GM18505 (cell line): ENCODE measurements around the gene GFAP.

Experiments used
- ATAC-seq: cut with Tn5 transposase; IDR thresholded peaks from one replicate; pipeline ENCODE4 v1.9.1; 2021; ENCODE audit not compliant: unreplicated experiment
- POLR2A ChIP-seq: IDR thresholded peaks from 4 replicates; pipeline ENCODE4 v1.6.1; 2011; ENCODE audit warnings: borderline replicate concordance; ENCODE audit not compliant: insufficient read depth, insufficient read length; ENCODE audit errors: extremely low read depth

GFAP gene

DNA sequence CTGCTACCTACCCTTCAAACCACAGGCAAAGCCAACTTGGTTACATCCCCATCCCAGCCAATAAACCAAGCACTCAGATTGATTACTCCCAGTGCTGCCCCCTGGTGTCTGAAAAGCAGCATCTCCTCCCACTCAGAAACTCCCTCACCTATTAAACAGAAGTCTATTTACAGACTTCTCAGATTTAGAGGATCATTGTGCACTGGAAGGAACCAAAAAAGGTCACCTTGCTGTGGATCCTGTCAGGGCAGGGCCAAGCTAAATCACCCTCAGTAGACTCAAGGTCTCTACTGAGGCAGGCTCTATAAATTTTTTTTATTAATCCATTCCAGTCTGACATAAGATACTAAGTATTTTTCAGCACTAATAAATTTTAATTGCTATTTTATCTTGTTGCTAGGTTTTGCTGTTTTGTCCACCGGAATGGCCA, 50.1 kb downstream of the GFAP start:
- no peak for ATAC-seq
- no peak for TF ChIP-seq POLR2A

DNA sequence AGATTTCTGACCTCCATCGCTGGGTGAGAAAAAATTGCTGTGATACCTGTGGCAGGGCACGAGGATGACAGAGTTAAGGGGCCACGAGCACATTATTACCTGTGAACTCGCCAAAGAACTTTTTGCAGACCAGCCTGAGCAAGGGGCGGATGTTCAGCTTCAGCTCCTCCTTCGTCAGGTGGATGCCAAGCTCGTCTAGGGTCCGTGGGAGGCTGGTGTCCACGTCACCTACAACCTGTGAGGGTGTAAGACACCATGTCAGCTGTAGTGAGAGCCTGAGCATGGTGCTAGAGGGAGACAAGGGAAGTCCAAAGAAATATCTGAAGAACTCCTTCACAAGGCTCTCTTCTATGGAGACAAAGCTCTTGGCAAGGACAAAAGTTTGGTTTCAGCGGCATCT, 50.5 kb downstream of the GFAP start:
- TF ChIP-seq POLR2A: no peak
- ATAC-seq: no peak

DNA sequence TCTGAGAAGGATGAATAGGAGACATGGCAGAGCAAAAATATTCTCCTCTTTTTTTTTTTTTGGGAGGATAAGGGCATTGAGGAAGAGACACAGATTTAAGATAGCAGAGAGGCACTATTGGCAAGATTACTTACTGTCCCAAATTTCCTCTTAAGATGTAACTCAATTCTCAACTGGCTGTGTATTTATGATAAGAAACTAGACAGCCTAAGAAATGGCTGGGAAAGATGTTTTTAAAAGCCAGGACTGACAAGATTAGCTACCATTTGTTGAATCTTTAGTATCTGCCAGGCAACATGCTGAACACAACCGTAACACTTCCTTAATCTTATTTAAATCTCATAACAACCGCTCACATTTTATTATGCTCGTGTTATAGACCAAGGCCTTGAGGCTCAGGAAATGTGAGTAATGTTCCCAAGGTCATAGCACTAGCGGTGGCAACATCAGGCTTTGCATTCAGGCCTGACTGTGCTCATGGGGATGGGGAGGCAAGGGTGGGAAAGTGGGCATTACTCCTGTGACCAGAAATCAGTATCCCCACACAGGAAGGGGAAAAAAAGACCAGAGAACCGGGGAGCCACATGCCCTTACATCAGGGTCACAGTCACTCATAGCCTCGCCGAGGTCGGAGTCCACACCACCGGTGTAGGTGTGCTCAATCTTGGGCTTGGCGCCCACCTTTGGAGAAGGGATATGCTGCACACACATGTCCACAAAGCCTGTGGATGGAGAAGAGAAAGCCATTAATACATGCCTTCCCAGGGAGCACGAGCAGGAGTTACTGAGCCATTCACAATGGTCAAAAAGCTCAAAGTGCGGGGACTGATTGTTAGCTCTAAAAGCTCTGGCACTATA, 52.0 kb downstream of the GFAP start:
- TF ChIP-seq POLR2A: no peak
- no peak for ATAC-seq

DNA sequence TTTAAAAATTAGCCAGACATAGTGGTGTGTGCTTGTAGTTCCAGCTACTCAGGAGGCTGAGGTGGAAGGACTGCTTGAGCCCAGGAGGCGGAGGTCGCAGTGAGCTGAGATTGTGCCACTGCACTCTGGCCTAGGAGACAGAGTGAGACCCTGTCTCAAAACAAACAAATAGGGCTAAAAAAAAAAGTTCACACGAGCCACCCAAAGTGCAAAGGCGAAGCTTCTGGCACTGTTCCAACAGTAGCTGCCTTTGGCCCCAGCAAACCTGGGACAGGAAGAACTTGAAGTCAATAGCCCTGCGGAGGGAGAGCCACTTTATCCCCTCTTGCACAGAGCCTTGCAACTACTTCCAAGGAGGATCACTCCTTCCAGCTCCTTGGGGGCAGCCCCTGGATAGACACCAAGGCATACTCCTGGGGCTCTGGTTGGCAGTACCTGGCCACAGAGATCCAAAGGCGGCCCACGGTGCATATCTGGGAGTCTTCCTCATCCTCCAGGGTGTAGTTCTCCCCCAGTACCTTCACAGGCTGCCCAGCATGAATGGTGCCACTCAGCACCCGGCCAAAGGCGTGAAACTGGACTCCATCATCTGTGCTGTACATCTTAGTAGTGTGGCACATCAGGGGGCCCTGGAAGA, 52.9 kb downstream of the GFAP start:
- no peak for TF ChIP-seq POLR2A
- ATAC-seq: no peak

DNA sequence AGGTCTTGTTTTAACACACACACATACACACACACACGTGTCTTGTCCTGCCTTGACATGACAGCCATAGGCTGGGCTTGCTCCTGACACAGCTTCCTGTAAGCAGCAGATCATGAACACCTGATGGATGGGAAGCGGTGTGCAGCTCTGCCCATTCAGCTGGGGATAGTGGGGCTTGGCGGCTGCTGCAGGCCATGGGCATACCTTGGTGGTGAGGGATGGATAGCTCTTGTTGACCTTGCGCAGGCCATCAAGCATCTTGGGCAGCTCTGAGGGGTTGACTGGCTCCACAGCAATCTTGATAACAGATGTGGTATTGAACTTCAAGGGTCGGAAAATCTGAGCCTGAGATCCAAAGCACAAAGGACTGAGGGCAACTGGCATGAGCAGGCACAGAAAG, 55.6 kb downstream of the GFAP start:
- TF ChIP-seq POLR2A: no peak
- no peak for ATAC-seq

DNA sequence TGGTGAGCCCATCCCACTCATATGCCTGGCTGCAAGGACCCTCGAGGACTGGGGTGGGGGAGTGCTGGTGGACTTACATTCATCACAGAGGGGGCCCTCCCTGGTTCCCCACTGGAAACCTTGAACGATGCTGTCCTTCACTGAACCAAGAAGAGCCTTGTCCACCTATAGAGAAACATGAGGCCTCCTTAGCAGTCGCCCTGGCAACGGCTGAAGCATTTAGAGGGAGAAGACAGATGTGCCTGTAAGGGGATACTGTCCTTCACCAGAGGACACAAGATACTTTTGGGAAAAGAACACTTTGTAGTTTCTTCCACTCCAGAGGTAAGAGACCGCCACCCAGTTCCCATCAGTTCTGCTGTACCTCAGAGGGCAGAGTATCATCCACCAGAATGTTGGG, 61.1 kb downstream of the GFAP start:
- no peak for TF ChIP-seq POLR2A
- no peak for ATAC-seq
